AG04449 (cell line): ENCODE data around the gene RAB5IF.

Experiments used
- CTCF ChIA-PET: fragments of 350-600 bp; formaldehyde crosslinking; extraction: SDS; loops from one replicate; lab custom pipeline; 2021; ENCODE audit warnings: antibody characterized with exemption; lab: Yijun Ruan, JAX
- POLR2A ChIA-PET: fragments of 400-600, 350-600 bp; formaldehyde crosslinking; extraction: SDS; loops from one replicate; lab custom pipeline; 2020; ENCODE audit warnings: antibody characterized with exemption, inconsistent platforms; lab: Yijun Ruan, JAX
- DNase-seq: peaks from one replicate; pipeline ENCODE4 v3.0.0-alpha.2; 2010; ENCODE audit warnings: low read depth, low spot score
- H3K4me3 ChIP-seq: 2 replicates; pipeline ENCODE4 v1.5.1; 2011; ENCODE audit warnings: low read depth, mild to moderate bottlenecking, control low read depth, low read length
- CTCF ChIP-seq: IDR thresholded peaks from one replicate; pipeline ENCODE4 v1.5.1; 2011; ENCODE audit warnings: mild to moderate bottlenecking, moderate library complexity, low read length, control low read depth, inconsistent platforms; ENCODE audit not compliant: insufficient read depth; ENCODE audit errors: missing control alignments

Gene RAB5IF

GRCh38 chr20:36593347-36593929 lies 12.1 kb upstream of the RAB5IF start:
- no peak for DNase-seq
- ChIA-PET CTCF (interaction anchor here (0.8 to 8.1 kb wide), 4 partner anchors 11 to 36 kb away, joined by 3 to 99 read pairs (median 9); partner anchors contain the start of gene RAB5IF), POLR2A (no interaction called here)
- H3K4me3 ChIP-seq = no peak overlapping the region
- TF ChIP-seq CTCF = no peak

- H3K4me3 ChIP-seq = no peak overlapping the region
- no peak for DNase-seq
- TF ChIP-seq CTCF = no peak
- ChIA-PET CTCF (interaction anchor here (1.2 kb wide), 1 partner anchor 15 kb away, joined by 3 read pairs; no protein-coding TSS in a partner anchor), POLR2A (no interaction called here)
Measured at GRCh38 chr20:36599912-36600345, 5.7 kb upstream of the RAB5IF start.

GRCh38 chr20:36601540-36601939 lies 4.0 kb upstream of the RAB5IF start:
- H3K4me3 ChIP-seq = no peak overlapping the region
- CTCF ChIA-PET = interaction anchor here (5.7 kb wide), 1 partner anchor 42 kb away, joined by 58 read pairs; no protein-coding TSS in a partner anchor
- POLR2A ChIA-PET = no interaction called here
- no peak for TF ChIP-seq CTCF
- no peak for DNase-seq

- CTCF ChIA-PET = interaction anchor here (0.7 to 5.7 kb wide), 29 partner anchors 10 to 314 kb away, joined by 3 to 99 read pairs (median 5); partner anchors contain the start of genes MYL9 and TGIF2
- TF ChIP-seq CTCF = no peak
- H3K4me3 ChIP-seq = peak overlapping the region; percentile 46
- DNase-seq = no peak
- POLR2A ChIA-PET = interaction anchor here (0.7 to 1.6 kb wide), 5 partner anchors 15 to 457 kb away, joined by 3 to 5 read pairs (median 4); no protein-coding TSS in a partner anchor
Measured at GRCh38 chr20:36604952-36605398, 604 bp upstream of the RAB5IF start.

- CTCF ChIA-PET = interaction anchor here (0.6 to 5.7 kb wide), 30 partner anchors 9 to 283 kb away, joined by 3 to 99 read pairs (median 5); partner anchors contain the start of genes MYL9 and TGIF2
- POLR2A ChIA-PET = interaction anchor here (0.7 to 1.6 kb wide), 5 partner anchors 21 to 229 kb away, joined by 3 to 5 read pairs (median 3); no protein-coding TSS in a partner anchor
Measured at GRCh38 chr20:36606158-36607066, 833 bp downstream of the RAB5IF start.

More at GRCh38 chr20:36606158-36607066, 833 bp downstream of the RAB5IF start:
- H3K4me3 ChIP-seq = peak overlapping the region; percentile 94
- no peak for DNase-seq
- no peak for TF ChIP-seq CTCF
